Smooth muscle cell (in vitro differentiated cells): Measurements from ENCODE around the gene SLC8B1. TPM values are rescaled to one million over a fixed set of nuclear protein-coding genes. Genes with fewer than 3 reads are reported as not detected.

Source experiments
- DNase-seq: peaks from one replicate; lab custom pipeline; 2025; ENCODE audit not compliant: unreplicated experiment; lab: John Stamatoyannopoulos, UW
- H2AFZ ChIP-seq: fragments of 200-600 bp; sonication (generic); 2 replicates; pipeline ENCODE4 v1.6.0; 2016; ENCODE audit warnings: antibody characterized with exemption, low read depth, mild to moderate bottlenecking
- H3F3A ChIP-seq: fragments of 200-600 bp; sonication (generic); 2 replicates; pipeline ENCODE4 v1.6.0; 2017; ENCODE audit warnings: antibody characterized with exemption, low read depth
- H3K27ac ChIP-seq: fragments of 200-600 bp; sonication (generic); 2 replicates; pipeline ENCODE4 v1.5.1; 2016; ENCODE audit warnings: low read depth, mild to moderate bottlenecking
- H3K27me3 ChIP-seq: fragments of 200-600 bp; sonication (generic); 2 replicates; pipeline ENCODE4 v1.6.1; 2016; ENCODE audit warnings: low read depth, mild to moderate bottlenecking
- H3K36me3 ChIP-seq: fragments of 200-600 bp; sonication (generic); 2 replicates; pipeline ENCODE4 v1.5.1; 2016; ENCODE audit warnings: low read depth
- H3K4me1 ChIP-seq: fragments of 200-600 bp; sonication (generic); 2 replicates; pipeline ENCODE4 v1.5.1; 2016; ENCODE audit warnings: low read depth
- H3K4me2 ChIP-seq: fragments of 200-600 bp; sonication (generic); 2 replicates; pipeline ENCODE4 v1.6.0; 2016; ENCODE audit warnings: mild to moderate bottlenecking
- H3K4me3 ChIP-seq: fragments of 200-600 bp; sonication (generic); 2 replicates; pipeline ENCODE4 v1.5.1; 2016; ENCODE audit warnings: mild to moderate bottlenecking
- H3K79me2 ChIP-seq: fragments of 200-600 bp; sonication (generic); 2 replicates; pipeline ENCODE4 v1.6.0; 2016; ENCODE audit warnings: low read depth, mild to moderate bottlenecking
- H3K9ac ChIP-seq: fragments of 200-600 bp; sonication (generic); 2 replicates; pipeline ENCODE4 v1.6.0; 2016; ENCODE audit warnings: low read depth
- H3K9me3 ChIP-seq: fragments of 200-600 bp; sonication (generic); replicated peaks from 2 replicates; pipeline ENCODE4 v1.5.1; 2016; ENCODE audit warnings: low read depth
- H4K20me1 ChIP-seq: fragments of 200-600 bp; sonication (generic); 2 replicates; pipeline ENCODE4 v1.6.0; 2016; ENCODE audit warnings: low read depth
- CTCF ChIP-seq: fragments of 200-600 bp; sonication (generic); IDR thresholded peaks from 2 replicates; pipeline ENCODE4 v1.5.1; 2017; ENCODE audit warnings: borderline replicate concordance, mild to moderate bottlenecking, antibody characterized with exemption; ENCODE audit not compliant: insufficient read depth, poor library complexity, severe bottlenecking
- WGBS: methylation state at CpG from one replicate; pipeline ENCODE4 v1.1.7; 2016; ENCODE audit warnings: low lambda C conversion rate; 5-methylcytosine and 5-hydroxymethylcytosine counted together
- polyA plus RNA-seq: library from polyadenylated mRNA; unstranded; fragments of >200 nt; fragmentation: Nextera tagmentation; extraction: Ambion mirVana; gene quantifications from 2 replicates; pipeline ENCODE4 v1.2.1, GENCODE V29; 2016
- total RNA-seq: library from RNA; depleted of rRNA; stranded (reverse); fragments of >200 nt; gene quantifications from 2 replicates; pipeline ENCODE4 v1.2.3, GENCODE V29; 2014

Gene SLC8B1
- total and polyA plus RNA-seq, 2 experiments from 2014 or later: 11.8 to 14.3 TPM

- Histone ChIP-seq H4K20me1 (peaks cover 24% of the 10 kb centered on the region), H3K9me3 (no peaks in the 10 kb centered on the region), H3K4me3 (no peak overlapping the region), H3K27ac (no peak overlapping the region), H3F3A (no peaks in the 10 kb centered on the region), H3K4me1 (no peaks in the 10 kb centered on the region), H2AFZ (no peak overlapping the region), H3K9ac (no peak overlapping the region), H3K36me3 (no peaks in the 10 kb centered on the region), H3K4me2 (no peak overlapping the region), H3K79me2 (no peaks in the 10 kb centered on the region), H3K27me3 (no peaks in the 10 kb centered on the region)
- TF ChIP-seq CTCF: no peak
- DNase-seq: no peak
- 87% methylated on average over 5 of the region's 5 CpGs for WGBS
These were observed 29.8 kb upstream of the SLC8B1 start for GRCh38 chr12:113364698-113365097.

DNA sequence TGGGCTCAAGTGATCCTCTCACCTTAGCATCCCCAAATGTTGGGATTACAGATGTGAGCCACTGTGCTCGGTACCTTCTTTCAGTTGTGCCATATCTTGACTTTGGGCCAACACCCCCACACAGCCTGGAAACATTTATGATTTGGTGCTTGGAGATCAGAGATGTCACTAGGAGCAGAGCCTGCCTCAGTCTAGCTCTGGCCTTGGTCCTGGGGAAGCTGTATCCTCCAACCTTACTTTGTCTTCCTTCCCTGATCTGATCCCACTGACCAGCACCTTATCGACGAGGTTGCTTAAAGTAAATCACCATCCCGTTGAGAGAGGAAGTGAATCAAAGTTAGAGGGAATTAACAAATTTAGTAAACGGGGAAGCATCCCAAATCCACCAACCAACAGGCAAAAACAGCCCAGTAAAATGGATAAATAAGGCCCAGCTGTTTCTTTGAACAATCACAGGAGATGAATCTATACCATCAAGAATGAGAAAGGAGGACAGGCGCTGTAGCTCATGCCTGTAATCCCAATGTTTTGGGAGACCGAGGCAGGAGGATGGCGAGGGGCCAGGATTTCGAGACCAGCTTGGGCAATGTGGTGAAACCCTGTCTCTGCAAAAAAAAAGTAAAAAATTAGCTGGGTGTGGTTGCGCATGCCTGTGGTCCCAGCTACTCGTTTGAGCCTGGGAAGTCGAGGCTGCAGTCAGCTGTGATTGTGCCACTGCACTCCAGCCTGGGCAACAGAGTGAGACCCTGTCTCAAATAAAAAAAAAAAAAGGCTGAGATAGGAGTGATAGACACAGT lies 26.9 kb upstream of the SLC8B1 start:
- H3K27me3 ChIP-seq: no peaks in the 10 kb centered on the region
- H3K9me3 ChIP-seq: no peaks in the 10 kb centered on the region
- H3K4me1 ChIP-seq: no peaks in the 10 kb centered on the region
- H3F3A ChIP-seq: peaks cover 4% of the 10 kb centered on the region
- no peak for TF ChIP-seq CTCF
- H3K4me2 ChIP-seq: no peak overlapping the region
- H4K20me1 ChIP-seq: peaks cover 23% of the 10 kb centered on the region
- no peaks in the 10 kb centered on the region for H3K36me3 ChIP-seq
- H3K4me3 ChIP-seq: no peak overlapping the region
- no peak overlapping the region for H3K9ac ChIP-seq
- no peaks in the 10 kb centered on the region for H3K79me2 ChIP-seq
- WGBS: 89% methylated on average over 12 of the region's 12 CpGs
- H2AFZ ChIP-seq: no peak overlapping the region
- no peak overlapping the region for H3K27ac ChIP-seq
- no peak for DNase-seq

DNA sequence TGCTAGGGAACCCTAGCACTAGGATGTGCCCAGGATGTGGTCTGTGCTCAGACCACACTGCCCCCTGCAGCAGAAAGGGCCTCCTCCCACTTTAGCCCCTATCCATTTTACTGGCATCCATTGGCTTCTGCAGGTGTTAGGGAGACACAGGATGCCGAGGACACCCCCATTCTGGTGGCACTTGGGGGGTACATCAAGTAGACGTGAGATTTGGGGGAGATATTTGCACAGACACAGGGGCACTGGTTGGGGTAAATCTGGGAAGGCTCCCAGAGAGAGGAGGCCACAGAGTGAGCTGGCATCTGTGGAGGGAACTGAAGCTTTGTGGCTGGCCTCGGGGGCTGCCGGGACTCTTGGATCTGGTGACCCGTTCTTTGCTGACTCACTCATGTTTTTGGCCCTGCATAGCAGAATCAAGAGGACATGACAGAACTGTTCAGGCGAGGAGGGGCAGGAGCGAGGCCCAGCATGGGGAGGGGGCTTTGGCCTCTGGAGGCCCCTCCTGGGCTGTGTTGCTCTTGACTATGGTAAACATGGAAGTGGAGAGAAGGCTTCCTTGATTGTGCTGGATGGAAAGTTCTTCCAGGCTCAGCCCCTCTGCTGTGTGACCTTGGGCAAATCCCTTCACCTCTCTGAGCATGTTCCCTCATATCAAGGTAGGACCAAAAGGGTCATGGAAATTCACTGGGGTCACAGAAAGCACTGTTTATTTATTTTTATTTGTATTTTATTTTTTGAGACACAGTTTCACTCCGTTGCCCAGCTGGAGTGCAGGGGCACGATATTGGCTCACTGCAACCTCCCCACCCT lies 25.2 kb upstream of the SLC8B1 start:
- DNase-seq: no peak
- no peak overlapping the region for H3K4me3 ChIP-seq
- peaks cover 16% of the 10 kb centered on the region for H4K20me1 ChIP-seq
- no peaks in the 10 kb centered on the region for H3K27me3 ChIP-seq
- H3K27ac ChIP-seq: no peak overlapping the region
- H3K4me2 ChIP-seq: peak overlapping the region; percentile 93
- no peaks in the 10 kb centered on the region for H3K9me3 ChIP-seq
- WGBS: 85% methylated on average over 9 of the region's 9 CpGs
- H3K36me3 ChIP-seq: no peaks in the 10 kb centered on the region
- no peak overlapping the region for H3K9ac ChIP-seq
- H3K79me2 ChIP-seq: no peaks in the 10 kb centered on the region
- no peak for TF ChIP-seq CTCF
- H3F3A ChIP-seq: peaks cover 5% of the 10 kb centered on the region
- no peaks in the 10 kb centered on the region for H3K4me1 ChIP-seq
- H2AFZ ChIP-seq: no peak overlapping the region
